ENCODE data around the gene CBX2.

- TF ChIP-seq EZH2phosphoT487 (IDR thresholded peaks at IDR 0.05; ENCODE audit: borderline replicate concordance, low read depth) (no peak), SMC3 (IDR thresholded peaks at IDR 0.05; ENCODE audit: low read depth, low read length) (no peak)
Observed at GRCh38 chr17:79738643-79739042, 39.3 kb upstream of the CBX2 start.

Data from SK-N-SH (cell line).